ENCODE measurements around the gene MRAP. TPM values are rescaled to one million over a fixed set of nuclear protein-coding genes. Genes with fewer than 3 reads are reported as not detected.
A peak's percentile ranks its signal among the peaks of the same experiment; 100 is the strongest.

Gene MRAP
- total and polyA plus RNA-seq, 3 experiments from 2014 or later, result not detected

- Mint-ChIP-seq H3K4me1 (no peaks in the 10 kb centered on the region), H3K9me3 (no peaks in the 10 kb centered on the region), H3K27me3 (no peaks in the 10 kb centered on the region), H3K4me3 (no peak overlapping the region), H3K36me3 (peaks cover 21 to 94% (median 44%) of the 10 kb centered on the region in 3 donors), H3K27ac (peak overlapping the region in 1 of 8 donors; percentile 69)
- Histone ChIP-seq H3K4me3 (ENCODE audit: low read length) (no peak overlapping the region), H3K27me3 (ENCODE audit: insufficient read depth, low read length, poor library complexity, severe bottlenecking) (no peaks in the 10 kb centered on the region), H3K27ac (ENCODE audit: low read depth, low read length) (no peak overlapping the region), H3K9me3 (ENCODE audit: low read length) (no peaks in the 10 kb centered on the region), H3K4me1 (ENCODE audit: insufficient read depth, low read length) (no peaks in the 10 kb centered on the region), H3K36me3 (ENCODE audit: insufficient read depth, low read length) (peaks cover 42% of the 10 kb centered on the region)
- ChIA-PET POLR2A (no interaction called here), CTCF (interaction anchor here (1.2 kb wide), 1 partner anchor 13 kb away, joined by 3 read pairs; no protein-coding TSS in a partner anchor)
- DNase-seq, result no peak
Measured at GRCh38 chr21:32335601-32336575, 37.2 kb downstream of the MRAP start.

DNA sequence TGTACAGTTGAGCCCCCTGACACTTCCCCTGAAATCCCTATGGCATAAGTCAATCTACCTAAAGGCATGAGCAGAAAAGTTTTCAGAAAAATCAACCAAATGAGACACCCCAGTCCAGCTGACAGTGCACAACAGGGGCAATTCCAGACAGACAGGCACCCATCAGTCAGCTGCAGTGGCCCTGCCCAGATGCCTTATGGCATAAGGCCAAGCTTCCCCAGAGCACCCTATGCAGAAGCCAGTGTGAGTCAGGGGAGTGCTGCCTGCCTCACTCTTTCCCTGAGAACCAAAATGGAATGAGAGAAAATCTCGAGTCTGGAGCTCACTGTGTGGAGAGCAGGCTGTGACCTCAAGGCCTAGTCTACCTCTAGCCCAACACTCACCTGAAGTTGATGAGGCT is 38.1 kb downstream of the MRAP start:
- Histone ChIP-seq H3K4me3 (ENCODE audit: low read length) (no peak overlapping the region), H3K9me3 (ENCODE audit: low read length) (no peaks in the 10 kb centered on the region), H3K27me3 (ENCODE audit: insufficient read depth, low read length, poor library complexity, severe bottlenecking) (no peaks in the 10 kb centered on the region), H3K4me1 (ENCODE audit: insufficient read depth, low read length) (no peaks in the 10 kb centered on the region), H3K36me3 (ENCODE audit: insufficient read depth, low read length) (peaks cover 45% of the 10 kb centered on the region), H3K27ac (ENCODE audit: low read depth, low read length) (no peak overlapping the region)
- POLR2A ChIA-PET, result no interaction called here
- H3K36me3 Mint-ChIP-seq, result peaks cover 21 to 94% (median 46%) of the 10 kb centered on the region in 3 donors
- CTCF ChIA-PET, result no interaction called here
- peak overlapping the region in 2 of 8 donors; percentile 12 to 23 for H3K27ac Mint-ChIP-seq
- no peak overlapping the region for H3K4me3 Mint-ChIP-seq
- H3K27me3 Mint-ChIP-seq, result no peaks in the 10 kb centered on the region
- no peaks in the 10 kb centered on the region for H3K4me1 Mint-ChIP-seq
- H3K9me3 Mint-ChIP-seq, result no peaks in the 10 kb centered on the region
- no peak for DNase-seq

GRCh38 chr21:32337206-32337605 is 38.6 kb downstream of the MRAP start:
- Mint-ChIP-seq H3K36me3 (peaks cover 21 to 90% (median 46%) of the 10 kb centered on the region in 3 donors), H3K27me3 (no peaks in the 10 kb centered on the region), H3K9me3 (no peaks in the 10 kb centered on the region), H3K27ac (peak overlapping the region in 3 of 8 donors; percentile 5 to 28 (median 23)), H3K4me3 (no peak overlapping the region), H3K4me1 (no peaks in the 10 kb centered on the region)
- no peak overlapping the region for H3K27ac ChIP-seq (ENCODE audit: low read depth, low read length)
- CTCF ChIA-PET, result no interaction called here
- H3K27me3 ChIP-seq (ENCODE audit: insufficient read depth, low read length, poor library complexity, severe bottlenecking), result no peaks in the 10 kb centered on the region
- peaks cover 45% of the 10 kb centered on the region for H3K36me3 ChIP-seq (ENCODE audit: insufficient read depth, low read length)
- no peak for DNase-seq
- no peak overlapping the region for H3K4me3 ChIP-seq (ENCODE audit: low read length)
- H3K9me3 ChIP-seq (ENCODE audit: low read length), result no peaks in the 10 kb centered on the region
- H3K4me1 ChIP-seq (ENCODE audit: insufficient read depth, low read length), result no peaks in the 10 kb centered on the region
- POLR2A ChIA-PET, result no interaction called here

- H3K27me3 ChIP-seq (ENCODE audit: insufficient read depth, low read length, poor library complexity, severe bottlenecking), result no peaks in the 10 kb centered on the region
- no peak for DNase-seq
- no peaks in the 10 kb centered on the region for H3K9me3 ChIP-seq (ENCODE audit: low read length)
- H3K27ac ChIP-seq (ENCODE audit: low read depth, low read length), result no peak overlapping the region
- Mint-ChIP-seq H3K27me3 (no peaks in the 10 kb centered on the region), H3K4me1 (no peaks in the 10 kb centered on the region), H3K9me3 (peaks cover 0 to 2% (median 0%) of the 10 kb centered on the region in 5 donors), H3K27ac (no peak overlapping the region), H3K4me3 (no peak overlapping the region), H3K36me3 (peaks cover 23 to 89% (median 43%) of the 10 kb centered on the region in 3 donors)
- no peaks in the 10 kb centered on the region for H3K4me1 ChIP-seq (ENCODE audit: insufficient read depth, low read length)
- H3K4me3 ChIP-seq (ENCODE audit: low read length), result no peak overlapping the region
- H3K36me3 ChIP-seq (ENCODE audit: insufficient read depth, low read length), result peaks cover 49% of the 10 kb centered on the region
- ChIA-PET CTCF (no interaction called here), POLR2A (no interaction called here)
Measured at GRCh38 chr21:32338209-32338921, 39.7 kb downstream of the MRAP start.

DNA sequence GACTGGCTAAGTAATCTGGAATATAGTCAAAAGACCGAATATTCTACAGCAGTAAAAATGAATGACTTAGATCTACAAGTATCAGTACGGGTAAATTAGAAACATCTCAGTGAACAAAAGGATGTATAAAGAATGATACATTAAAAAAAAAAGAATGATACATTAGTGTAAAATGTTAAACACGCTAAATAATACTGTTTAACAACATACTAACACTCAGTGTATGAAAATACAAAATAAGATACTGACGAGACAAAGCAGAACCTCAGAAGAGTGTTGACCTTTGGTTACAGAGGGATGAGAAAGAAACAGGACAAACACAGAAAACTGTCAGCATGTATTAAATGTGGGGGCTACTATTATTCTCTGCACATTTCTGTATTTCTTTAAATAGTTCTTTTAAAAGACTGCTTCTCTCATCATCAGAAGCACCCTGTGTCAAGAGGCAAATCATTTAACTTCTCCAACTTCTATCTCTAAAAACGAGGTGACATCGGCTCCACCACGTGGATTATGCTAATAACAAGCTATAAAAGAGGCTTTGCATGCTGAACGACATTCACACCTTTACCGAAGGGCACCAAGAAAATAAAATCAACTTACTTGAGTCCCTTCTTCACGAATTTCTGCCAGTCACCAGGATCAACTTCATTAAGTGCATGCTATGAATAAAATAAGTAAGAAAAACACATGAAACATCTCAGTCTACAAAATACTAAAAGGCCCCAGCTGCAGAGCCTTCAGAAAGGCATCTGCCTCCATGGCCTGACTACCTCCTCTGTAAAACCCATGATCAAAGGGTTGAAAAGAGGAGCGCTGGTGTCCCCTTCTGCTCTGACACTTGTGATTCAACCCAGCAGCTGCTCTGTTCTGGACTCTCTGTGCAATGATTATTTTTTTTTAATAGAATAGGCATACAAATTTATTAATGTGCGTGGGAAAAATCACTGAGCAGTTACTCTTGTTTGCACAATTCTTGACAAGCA is 42.5 kb downstream of the MRAP start:
- no peak for DNase-seq
- Histone ChIP-seq H3K9me3 (ENCODE audit: low read length) (no peaks in the 10 kb centered on the region), H3K36me3 (ENCODE audit: insufficient read depth, low read length) (peaks cover 63% of the 10 kb centered on the region), H3K4me1 (ENCODE audit: insufficient read depth, low read length) (no peaks in the 10 kb centered on the region), H3K27me3 (ENCODE audit: insufficient read depth, low read length, poor library complexity, severe bottlenecking) (no peaks in the 10 kb centered on the region), H3K27ac (ENCODE audit: low read depth, low read length) (no peak overlapping the region), H3K4me3 (ENCODE audit: low read length) (no peak overlapping the region)
- Mint-ChIP-seq H3K4me1 (no peaks in the 10 kb centered on the region), H3K36me3 (peaks cover 35 to 89% (median 53%) of the 10 kb centered on the region in 3 donors), H3K27ac (peak overlapping the region in 1 of 8 donors; percentile 75), H3K9me3 (peaks cover 2 to 17% (median 14%) of the 10 kb centered on the region in 5 donors), H3K4me3 (no peak overlapping the region), H3K27me3 (no peaks in the 10 kb centered on the region)
- ChIA-PET CTCF (no interaction called here), POLR2A (no interaction called here)

- no peaks in the 10 kb centered on the region for H3K27me3 ChIP-seq (ENCODE audit: insufficient read depth, low read length, poor library complexity, severe bottlenecking)
- Mint-ChIP-seq H3K4me3 (no peak overlapping the region), H3K9me3 (peaks cover 2 to 17% (median 14%) of the 10 kb centered on the region in 5 donors), H3K4me1 (peaks cover 0 to 5% (median 5%) of the 10 kb centered on the region in 3 donors), H3K36me3 (peaks cover 44 to 96% (median 46%) of the 10 kb centered on the region in 3 donors), H3K27ac (no peak overlapping the region), H3K27me3 (no peaks in the 10 kb centered on the region)
- H3K9me3 ChIP-seq (ENCODE audit: low read length), result no peaks in the 10 kb centered on the region
- DNase-seq, result no peak
- H3K27ac ChIP-seq (ENCODE audit: low read depth, low read length), result no peak overlapping the region
- H3K4me3 ChIP-seq (ENCODE audit: low read length), result no peak overlapping the region
- H3K36me3 ChIP-seq (ENCODE audit: insufficient read depth, low read length), result peaks cover 71% of the 10 kb centered on the region
- CTCF ChIA-PET, result no interaction called here
- H3K4me1 ChIP-seq (ENCODE audit: insufficient read depth, low read length), result no peaks in the 10 kb centered on the region
- POLR2A ChIA-PET, result no interaction called here
Measured at GRCh38 chr21:32346951-32347350, 48.3 kb downstream of the MRAP start.

- ChIA-PET POLR2A (no interaction called here), CTCF (no interaction called here)
- Mint-ChIP-seq H3K27ac (no peak overlapping the region), H3K4me3 (no peak overlapping the region), H3K4me1 (peaks cover 0 to 5% (median 5%) of the 10 kb centered on the region in 3 donors), H3K36me3 (peaks cover 47 to 99% (median 48%) of the 10 kb centered on the region in 3 donors), H3K9me3 (peaks cover 2 to 17% (median 14%) of the 10 kb centered on the region in 5 donors), H3K27me3 (no peaks in the 10 kb centered on the region)
- Histone ChIP-seq H3K27ac (ENCODE audit: low read depth, low read length) (no peak overlapping the region), H3K4me3 (ENCODE audit: low read length) (no peak overlapping the region), H3K4me1 (ENCODE audit: insufficient read depth, low read length) (no peaks in the 10 kb centered on the region), H3K9me3 (ENCODE audit: low read length) (no peaks in the 10 kb centered on the region), H3K36me3 (ENCODE audit: insufficient read depth, low read length) (peaks cover 69% of the 10 kb centered on the region), H3K27me3 (ENCODE audit: insufficient read depth, low read length, poor library complexity, severe bottlenecking) (no peaks in the 10 kb centered on the region)
- no peak for DNase-seq
Measured at GRCh38 chr21:32347351-32347750, 48.7 kb downstream of the MRAP start.
